IPS-18a (cell line): ENCODE data around the gene PIGW.
"Not testable (repeated sequence)": the region's sequence is repeated elsewhere in the genome, so short reads cannot be mapped to it uniquely, and the experiment has no call there.

ENCODE experiments used
- H3K27ac ChIP-seq: one replicate; pipeline ENCODE4 v1.5.1; 2013; ENCODE audit warnings: low read length
- H3K27me3 ChIP-seq: one replicate; pipeline ENCODE4 v1.6.1; 2013; ENCODE audit warnings: mild to moderate bottlenecking, low read length; ENCODE audit not compliant: control insufficient read depth, insufficient read depth
- H3K36me3 ChIP-seq: one replicate; pipeline ENCODE4 v1.6.1; 2013; ENCODE audit warnings: low read depth, low read length; ENCODE audit not compliant: control insufficient read depth
- H3K4me1 ChIP-seq: one replicate; pipeline ENCODE4 v1.6.1; 2013; ENCODE audit warnings: low read depth, low read length; ENCODE audit not compliant: control insufficient read depth
- H3K4me3 ChIP-seq: one replicate; pipeline ENCODE4 v1.5.1; 2013; ENCODE audit warnings: low read length
- H3K9ac ChIP-seq: one replicate; pipeline ENCODE4 v1.6.1; 2013; ENCODE audit warnings: mild to moderate bottlenecking, low read length, moderate library complexity
- H3K9me3 ChIP-seq: one replicate; pipeline ENCODE4 v1.6.1; 2013; ENCODE audit warnings: low read depth, low read length; ENCODE audit not compliant: control insufficient read depth

The PIGW gene

DNA sequence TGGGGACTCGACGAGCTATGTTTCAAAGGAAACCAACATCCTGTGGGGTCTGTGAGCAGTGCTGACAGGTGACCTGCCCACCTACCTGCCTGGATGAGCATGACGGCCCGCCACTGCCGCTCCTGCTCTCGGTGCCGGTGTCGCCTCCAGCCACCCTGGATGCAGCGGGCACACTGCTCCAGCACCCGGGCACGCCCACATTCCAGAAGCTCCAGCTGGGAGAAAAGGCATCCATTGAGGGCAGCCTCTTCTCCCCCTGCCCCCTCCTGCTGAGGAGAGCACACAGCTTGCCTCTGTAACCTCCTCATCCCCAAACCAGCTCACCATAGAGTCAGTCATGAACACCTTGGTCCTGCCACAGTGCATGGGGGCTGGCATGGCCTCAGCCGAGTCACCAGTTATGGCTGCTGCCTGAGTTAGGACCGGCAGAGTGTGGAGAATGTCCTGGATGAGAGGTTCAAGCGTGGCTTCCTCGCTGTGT lies 34.0 kb upstream of the PIGW start:
- Histone ChIP-seq H3K9me3 (no peaks in the 10 kb centered on the region), H3K36me3 (peaks cover 75% of the 10 kb centered on the region), H3K27ac (no peak overlapping the region), H3K27me3 (no peaks in the 10 kb centered on the region), H3K4me3 (no peak overlapping the region), H3K9ac (no peak overlapping the region), H3K4me1 (no peaks in the 10 kb centered on the region)

GRCh38 chr17:36501351-36501750 lies 33.4 kb upstream of the PIGW start:
- Histone ChIP-seq H3K4me3 (no peak overlapping the region), H3K9ac (no peak overlapping the region), H3K27me3 (no peaks in the 10 kb centered on the region), H3K9me3 (no peaks in the 10 kb centered on the region), H3K27ac (no peak overlapping the region), H3K36me3 (peaks cover 75% of the 10 kb centered on the region), H3K4me1 (no peaks in the 10 kb centered on the region)

DNA sequence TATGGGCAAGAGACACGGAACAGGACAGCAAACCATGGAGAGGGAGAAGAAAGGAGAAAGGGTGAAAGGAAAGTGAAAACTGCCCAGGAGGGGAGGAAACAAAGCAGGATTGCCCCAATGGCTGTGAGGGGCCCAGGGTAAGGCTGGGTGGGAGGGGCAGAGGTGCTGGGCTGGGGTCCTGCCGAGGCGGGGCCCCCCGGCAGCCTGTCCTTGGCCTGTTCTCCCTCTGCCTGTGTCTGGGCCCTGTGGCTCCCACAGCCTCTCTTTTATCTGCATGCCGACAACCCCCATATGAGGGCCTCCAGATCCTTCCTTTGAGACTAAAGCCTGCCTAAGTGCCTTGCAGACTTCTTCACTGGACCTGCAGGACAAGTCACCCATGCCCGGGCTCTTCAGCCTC lies 32.8 kb upstream of the PIGW start:
- Histone ChIP-seq H3K4me3 (no peak overlapping the region), H3K27ac (no peak overlapping the region), H3K4me1 (no peaks in the 10 kb centered on the region), H3K36me3 (peaks cover 75% of the 10 kb centered on the region), H3K9ac (no peak overlapping the region), H3K27me3 (no peaks in the 10 kb centered on the region), H3K9me3 (no peaks in the 10 kb centered on the region)

- no peak overlapping the region for H3K9ac ChIP-seq
- H3K9me3 ChIP-seq: no peaks in the 10 kb centered on the region
- H3K27me3 ChIP-seq: no peaks in the 10 kb centered on the region
- no peaks in the 10 kb centered on the region for H3K4me1 ChIP-seq
- H3K4me3 ChIP-seq: no peak overlapping the region
- no peak overlapping the region for H3K27ac ChIP-seq
- H3K36me3 ChIP-seq: peaks cover 80% of the 10 kb centered on the region
Observed at GRCh38 chr17:36503456-36504155, 31.2 kb upstream of the PIGW start.

- Histone ChIP-seq H3K4me1 (no peaks in the 10 kb centered on the region), H3K4me3 (no peak overlapping the region), H3K9ac (no peak overlapping the region), H3K27ac (no peak overlapping the region), H3K36me3 (peaks cover 80% of the 10 kb centered on the region), H3K27me3 (no peaks in the 10 kb centered on the region), H3K9me3 (no peaks in the 10 kb centered on the region)
Observed at GRCh38 chr17:36504156-36504545, 30.6 kb upstream of the PIGW start.

DNA sequence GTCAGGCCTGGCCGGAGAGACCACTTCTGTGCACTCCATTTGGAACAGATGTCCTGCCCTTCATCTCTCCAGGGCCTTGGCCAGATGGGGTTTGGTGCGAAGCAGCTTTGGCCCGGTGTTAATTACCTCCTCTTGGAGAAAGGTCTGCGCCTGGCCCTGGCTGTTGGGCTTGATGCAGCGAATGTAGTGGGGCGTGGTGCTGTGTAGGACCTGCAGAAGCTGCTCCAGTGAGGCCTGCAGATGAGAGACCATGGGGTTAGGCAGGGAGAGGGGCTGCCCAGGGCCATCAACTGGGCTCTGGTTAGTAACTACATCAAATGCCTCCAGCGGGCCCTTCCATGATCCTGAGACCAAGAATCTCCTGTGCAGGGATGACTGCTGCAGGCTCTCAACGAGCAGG lies 29.6 kb upstream of the PIGW start:
- peaks cover 89% of the 10 kb centered on the region for H3K36me3 ChIP-seq
- no peaks in the 10 kb centered on the region for H3K9me3 ChIP-seq
- no peak overlapping the region for H3K4me3 ChIP-seq
- H3K27me3 ChIP-seq: no peaks in the 10 kb centered on the region
- H3K27ac ChIP-seq: no peak overlapping the region
- H3K9ac ChIP-seq: no peak overlapping the region
- no peaks in the 10 kb centered on the region for H3K4me1 ChIP-seq

DNA sequence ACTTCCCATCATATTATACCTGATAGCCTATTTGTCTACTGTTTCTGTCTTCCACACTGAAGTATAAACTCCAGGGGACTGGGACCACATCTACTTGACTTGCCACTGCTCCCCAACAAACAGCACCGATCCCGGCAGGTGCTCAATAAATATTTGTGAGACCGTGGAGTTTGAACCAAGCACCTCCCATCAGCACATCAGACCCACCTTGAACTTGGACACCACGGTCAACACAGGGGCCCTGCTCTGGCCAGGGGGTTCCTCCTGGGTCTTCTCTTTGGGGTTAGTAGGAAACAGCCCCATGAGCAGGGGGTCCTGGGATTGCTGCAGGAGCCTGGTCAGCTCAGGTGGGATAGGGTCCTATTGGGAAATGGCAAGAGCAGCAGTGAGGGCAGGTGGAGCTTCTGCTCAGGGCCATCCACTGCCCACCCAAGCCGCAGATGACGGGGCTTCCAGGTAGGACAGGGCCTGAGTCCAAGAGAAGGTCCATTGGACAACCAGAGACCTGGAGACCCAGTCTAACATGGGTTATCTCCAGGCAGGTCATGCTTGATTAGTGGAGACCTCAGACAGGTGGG lies 28.4 kb upstream of the PIGW start:
- Histone ChIP-seq H3K4me3 (no peak overlapping the region), H3K4me1 (no peaks in the 10 kb centered on the region), H3K9ac (no peak overlapping the region), H3K27ac (no peak overlapping the region), H3K36me3 (peaks cover 90% of the 10 kb centered on the region), H3K27me3 (no peaks in the 10 kb centered on the region), H3K9me3 (no peaks in the 10 kb centered on the region)

DNA sequence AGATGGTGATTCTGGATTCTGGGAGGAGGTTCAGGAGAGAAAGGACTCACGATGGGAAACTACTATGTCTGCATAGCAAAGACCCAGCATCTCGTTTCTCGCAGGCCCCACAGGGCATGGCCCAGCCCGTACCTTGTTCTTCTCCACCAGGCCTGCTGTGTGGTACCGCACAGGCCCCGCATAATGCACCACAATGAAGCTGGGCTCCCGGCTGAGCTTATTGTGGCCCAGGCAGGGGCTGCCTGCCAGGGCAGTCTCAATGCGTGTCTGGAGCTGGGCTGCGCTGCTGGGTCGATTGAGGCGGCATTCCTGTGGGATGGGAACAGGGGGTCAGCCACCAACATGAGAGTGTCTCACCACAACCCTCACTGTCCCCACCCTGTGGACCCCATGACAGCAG lies 28.0 kb upstream of the PIGW start:
- no peak overlapping the region for H3K4me3 ChIP-seq
- no peak overlapping the region for H3K9ac ChIP-seq
- H3K27ac ChIP-seq: no peak overlapping the region
- no peaks in the 10 kb centered on the region for H3K9me3 ChIP-seq
- H3K4me1 ChIP-seq: no peaks in the 10 kb centered on the region
- H3K27me3 ChIP-seq: no peaks in the 10 kb centered on the region
- peaks cover 90% of the 10 kb centered on the region for H3K36me3 ChIP-seq

DNA sequence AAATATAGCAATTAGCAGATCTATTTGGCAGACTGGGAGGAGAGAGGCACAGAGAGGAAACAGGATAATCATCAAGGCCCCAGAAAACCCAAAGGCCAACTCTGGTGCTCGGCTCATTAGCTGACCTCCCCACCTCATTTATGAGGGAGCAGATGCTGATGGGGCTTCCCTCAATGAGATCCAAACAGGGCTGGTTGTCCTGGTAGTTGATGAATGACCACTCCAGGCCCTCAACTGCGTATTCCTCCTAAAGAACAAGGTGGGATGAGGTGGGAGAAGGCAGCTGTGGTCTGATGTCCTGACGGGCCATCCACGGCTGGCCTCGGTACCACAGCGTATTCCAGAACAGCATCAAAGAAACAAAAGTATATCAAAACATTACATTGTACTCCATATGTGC lies 27.5 kb upstream of the PIGW start:
- no peak overlapping the region for H3K27ac ChIP-seq
- no peaks in the 10 kb centered on the region for H3K27me3 ChIP-seq
- no peaks in the 10 kb centered on the region for H3K4me1 ChIP-seq
- no peak overlapping the region for H3K9ac ChIP-seq
- H3K4me3 ChIP-seq: no peak overlapping the region
- H3K9me3 ChIP-seq: no peaks in the 10 kb centered on the region
- peaks cover 88% of the 10 kb centered on the region for H3K36me3 ChIP-seq

DNA sequence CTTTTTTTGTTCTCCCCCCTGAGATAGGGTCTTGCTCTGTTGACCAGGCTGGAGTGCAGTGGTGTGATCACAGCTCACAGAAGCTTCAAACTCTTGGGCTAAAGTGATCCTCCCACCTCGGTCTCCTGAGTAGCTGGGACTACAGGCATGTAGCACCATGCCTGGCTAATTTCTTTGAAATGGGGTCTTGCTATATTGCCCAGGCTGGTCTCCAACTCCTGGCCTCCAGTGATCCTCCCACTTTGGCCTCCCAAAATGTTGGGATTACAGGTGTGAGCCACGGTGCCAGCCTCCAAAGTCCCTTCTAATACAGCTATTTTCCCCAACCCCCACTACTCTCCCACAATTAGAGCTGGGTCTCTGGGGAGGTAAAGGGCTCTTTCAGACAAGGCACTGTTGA lies 26.3 kb upstream of the PIGW start:
- not testable (repeated sequence) for H3K4me3 ChIP-seq, H3K4me1 ChIP-seq, H3K9ac ChIP-seq, H3K27ac ChIP-seq, H3K27me3 ChIP-seq, H3K9me3 ChIP-seq
- H3K36me3 ChIP-seq: peaks cover 82% of the 10 kb centered on the region

DNA sequence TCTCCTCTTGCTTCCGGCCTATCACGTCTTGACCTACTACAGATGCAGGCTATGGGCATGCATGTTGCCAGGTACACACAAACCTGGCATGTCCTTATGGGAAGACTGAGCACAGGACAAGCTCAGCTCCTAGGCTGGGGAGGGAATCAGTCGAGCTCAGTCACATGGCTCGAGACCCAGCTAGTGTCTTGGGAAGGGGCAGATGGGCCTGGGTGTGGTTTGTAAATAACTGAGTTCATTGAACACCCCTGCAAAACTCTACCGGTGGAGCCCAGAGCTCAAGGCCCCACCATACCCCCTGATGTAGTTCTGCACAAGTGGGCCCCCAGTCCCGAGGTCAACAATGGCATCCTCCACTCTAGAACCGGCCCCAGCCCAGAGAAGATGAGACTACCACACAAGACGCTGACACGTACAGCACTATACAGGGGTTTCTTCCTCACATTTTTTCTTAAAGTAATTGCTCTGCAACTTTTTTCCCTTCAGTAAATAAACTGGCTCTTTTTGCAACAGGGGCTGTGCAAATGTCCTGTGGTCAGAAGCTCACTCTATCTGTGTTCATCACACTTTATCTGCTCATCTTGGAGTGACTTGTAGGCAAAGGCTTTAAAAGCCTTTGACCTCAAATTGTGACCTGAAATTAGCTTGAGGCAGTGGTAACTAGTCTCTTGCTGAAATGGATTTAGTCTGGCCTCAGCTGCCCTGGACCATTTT lies 25.4 kb upstream of the PIGW start:
- no peaks in the 10 kb centered on the region for H3K4me1 ChIP-seq
- no peaks in the 10 kb centered on the region for H3K9me3 ChIP-seq
- H3K27ac ChIP-seq: no peak overlapping the region
- H3K27me3 ChIP-seq: no peaks in the 10 kb centered on the region
- H3K4me3 ChIP-seq: no peak overlapping the region
- H3K36me3 ChIP-seq: peaks cover 83% of the 10 kb centered on the region
- H3K9ac ChIP-seq: no peak overlapping the region

DNA sequence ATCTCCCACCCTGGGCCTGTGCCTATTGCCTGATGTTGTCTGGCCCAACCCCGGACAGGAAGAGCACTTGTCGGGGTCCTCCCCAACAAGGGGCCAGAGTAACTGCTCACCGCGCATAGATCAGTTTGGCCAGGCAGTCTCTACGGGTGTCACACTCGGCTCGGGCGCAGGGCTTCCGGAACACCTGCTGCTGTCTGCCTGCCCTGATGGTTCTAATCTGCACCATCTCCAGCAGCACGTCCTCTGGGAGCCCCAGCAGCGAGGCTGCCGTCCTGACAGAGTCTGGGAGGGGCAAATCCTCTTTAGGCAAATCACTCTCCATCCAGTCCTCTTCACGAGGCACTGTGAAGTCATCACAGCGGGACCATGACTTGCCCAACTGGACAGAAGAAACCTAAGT lies 24.2 kb upstream of the PIGW start:
- no peaks in the 10 kb centered on the region for H3K27me3 ChIP-seq
- H3K4me1 ChIP-seq: no peaks in the 10 kb centered on the region
- no peaks in the 10 kb centered on the region for H3K9me3 ChIP-seq
- H3K27ac ChIP-seq: no peak overlapping the region
- H3K4me3 ChIP-seq: no peak overlapping the region
- H3K9ac ChIP-seq: no peak overlapping the region
- peaks cover 82% of the 10 kb centered on the region for H3K36me3 ChIP-seq
